HepG2 (cell line): ENCODE measurements around the gene HYAL2.

Source experiments
- HOXA7 ChIP-seq: sonication (generic); formaldehyde crosslinking; IDR thresholded peaks from 2 replicates; pipeline ENCODE4 v1.8.1; 2022; ENCODE audit warnings: mild to moderate bottlenecking, missing genetic modification reagents, moderate library complexity
- MAFK ChIP-seq, 2 experiments: IDR thresholded peaks in 1 of 2; conservative IDR thresholded peaks in 1 of 2; 2 replicates each; pipeline ENCODE4 v1.6.1; 2011; ENCODE audit warnings: improper control_type of control experiment in 2 of 2, low read length in 2 of 2
- SALL2 ChIP-seq: sonication (generic); formaldehyde crosslinking; IDR thresholded peaks from 2 replicates; pipeline ENCODE4 v1.8.1; 2023; ENCODE audit warnings: mild to moderate bottlenecking, missing genetic modification reagents, inconsistent platforms
- ZBTB43 ChIP-seq: sonication (generic); formaldehyde crosslinking; conservative IDR thresholded peaks from 2 replicates; pipeline ENCODE4 v1.4.0; 2020; ENCODE audit warnings: missing genetic modification reagents
- ZBTB8A ChIP-seq: sonication (generic); formaldehyde crosslinking; IDR thresholded peaks from 2 replicates; pipeline ENCODE4 v1.4.0; 2020; ENCODE audit warnings: mild to moderate bottlenecking, low read depth, missing genetic modification reagents, borderline replicate concordance
- ZNF354B ChIP-seq: sonication (generic); formaldehyde crosslinking; IDR thresholded peaks from 2 replicates; pipeline ENCODE4 v1.8.0; 2022; ENCODE audit warnings: mild to moderate bottlenecking, missing genetic modification reagents
- TF ChIP-seq, protein P1 (sequence below): sonication (generic); formaldehyde crosslinking; IDR thresholded peaks from 2 replicates; pipeline ENCODE4 v1.5.0; 2020; ENCODE audit warnings: missing genetic modification reagents

DNA sequence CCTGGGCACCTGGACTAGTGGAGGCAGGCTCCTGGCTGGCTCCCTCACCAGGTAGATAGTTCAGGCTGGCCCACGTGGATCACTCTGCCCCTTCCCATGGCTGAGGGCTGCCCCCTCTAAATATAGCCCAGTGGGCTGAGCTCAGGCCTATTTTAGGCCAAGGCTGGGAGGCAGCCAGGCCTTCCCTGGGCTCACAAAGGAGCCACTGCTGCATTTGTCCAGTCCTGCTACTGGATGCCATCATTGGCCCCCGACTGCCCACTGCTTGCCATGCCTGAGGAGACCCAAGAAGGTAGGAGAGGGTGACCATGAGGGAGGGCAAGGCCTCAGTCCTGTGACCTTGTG is 43.7 kb downstream of the HYAL2 start, which contains the start of gene LSMEM2:
- TF ChIP-seq, protein P1, sequence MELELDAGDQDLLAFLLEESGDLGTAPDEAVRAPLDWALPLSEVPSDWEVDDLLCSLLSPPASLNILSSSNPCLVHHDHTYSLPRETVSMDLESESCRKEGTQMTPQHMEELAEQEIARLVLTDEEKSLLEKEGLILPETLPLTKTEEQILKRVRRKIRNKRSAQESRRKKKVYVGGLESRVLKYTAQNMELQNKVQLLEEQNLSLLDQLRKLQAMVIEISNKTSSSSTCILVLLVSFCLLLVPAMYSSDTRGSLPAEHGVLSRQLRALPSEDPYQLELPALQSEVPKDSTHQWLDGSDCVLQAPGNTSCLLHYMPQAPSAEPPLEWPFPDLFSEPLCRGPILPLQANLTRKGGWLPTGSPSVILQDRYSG (CRISPR knock-in tag), result no peak
- TF ChIP-seq ZBTB8A (CRISPR knock-in tag), result no peak
- TF ChIP-seq MAFK (conservative IDR thresholded peaks at IDR 0.05 in 1 of 2, IDR thresholded peaks at IDR 0.05 in 1 of 2; ENCODE audit: low read length in 2 of 2), result no peak
- TF ChIP-seq HOXA7 (CRISPR knock-in tag), result no peak
- no peak for TF ChIP-seq ZNF354B (CRISPR knock-in tag)
- no peak for TF ChIP-seq SALL2
- no peak for TF ChIP-seq ZBTB43 (CRISPR knock-in tag)
